ENCODE results near the gene S100Z.
"Not testable (repeated sequence)": the region's sequence is repeated elsewhere in the genome, so short reads cannot be mapped to it uniquely, and the experiment has no call there.

DNA sequence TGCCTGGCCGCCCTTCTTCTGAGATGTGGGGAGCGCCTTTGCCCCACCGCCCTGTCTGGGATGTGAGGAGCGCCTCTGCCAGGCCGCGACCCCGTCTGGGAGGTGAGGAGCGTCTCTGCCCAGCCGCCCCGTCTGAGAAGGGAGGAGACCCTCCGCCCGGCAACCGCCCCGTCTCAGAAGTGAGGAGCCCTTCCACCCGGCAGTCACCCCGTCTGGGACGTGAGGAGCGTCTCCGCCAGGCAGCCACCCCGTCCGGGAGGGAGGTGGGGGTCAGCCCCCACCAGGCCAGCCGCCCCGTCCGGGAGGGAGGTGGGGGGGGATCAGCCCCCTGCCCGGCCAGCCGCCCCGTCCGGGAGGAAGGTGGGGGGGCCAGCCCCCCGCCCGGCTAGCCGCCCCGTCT is 37.6 kb upstream of the S100Z start:
- TF ChIP-seq, protein P1, sequence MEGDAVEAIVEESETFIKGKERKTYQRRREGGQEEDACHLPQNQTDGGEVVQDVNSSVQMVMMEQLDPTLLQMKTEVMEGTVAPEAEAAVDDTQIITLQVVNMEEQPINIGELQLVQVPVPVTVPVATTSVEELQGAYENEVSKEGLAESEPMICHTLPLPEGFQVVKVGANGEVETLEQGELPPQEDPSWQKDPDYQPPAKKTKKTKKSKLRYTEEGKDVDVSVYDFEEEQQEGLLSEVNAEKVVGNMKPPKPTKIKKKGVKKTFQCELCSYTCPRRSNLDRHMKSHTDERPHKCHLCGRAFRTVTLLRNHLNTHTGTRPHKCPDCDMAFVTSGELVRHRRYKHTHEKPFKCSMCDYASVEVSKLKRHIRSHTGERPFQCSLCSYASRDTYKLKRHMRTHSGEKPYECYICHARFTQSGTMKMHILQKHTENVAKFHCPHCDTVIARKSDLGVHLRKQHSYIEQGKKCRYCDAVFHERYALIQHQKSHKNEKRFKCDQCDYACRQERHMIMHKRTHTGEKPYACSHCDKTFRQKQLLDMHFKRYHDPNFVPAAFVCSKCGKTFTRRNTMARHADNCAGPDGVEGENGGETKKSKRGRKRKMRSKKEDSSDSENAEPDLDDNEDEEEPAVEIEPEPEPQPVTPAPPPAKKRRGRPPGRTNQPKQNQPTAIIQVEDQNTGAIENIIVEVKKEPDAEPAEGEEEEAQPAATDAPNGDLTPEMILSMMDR (IDR thresholded peaks at IDR 0.05; ENCODE audit: insufficient read depth, low read length, poor library complexity, severe bottlenecking) = not testable (repeated sequence)
- TF ChIP-seq EZH2phosphoT487 (conservative IDR thresholded peaks at IDR 0.05; ENCODE audit: low read length) = not testable (repeated sequence)

Data from SU-DHL-6 (cell line).